Measurements from ENCODE around the gene MANSC1.
A peak's percentile ranks its signal among the peaks of the same experiment; 100 is the strongest.
"Not testable (repeated sequence)": the region's sequence is repeated elsewhere in the genome, so short reads cannot be mapped to it uniquely, and the experiment has no call there.

MANSC1 gene

DNA sequence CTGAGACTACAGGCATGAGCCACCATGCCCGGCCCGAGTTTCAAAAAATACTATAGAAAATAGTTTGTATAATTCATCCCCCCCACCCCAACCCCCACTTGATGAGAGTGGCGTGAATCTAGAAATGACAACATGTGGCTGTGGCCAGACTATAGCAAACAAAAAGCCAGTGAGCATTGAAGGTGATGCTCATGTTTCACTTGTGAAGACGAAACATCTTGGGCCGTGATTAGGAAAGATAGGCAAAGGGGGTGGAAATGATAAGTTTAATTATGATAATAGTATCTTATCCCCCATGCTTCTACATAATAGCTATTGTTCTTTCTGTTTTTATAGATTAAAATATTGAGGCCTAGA is 15.4 kb upstream of the MANSC1 start:
- DNase-seq: no peak

DNA sequence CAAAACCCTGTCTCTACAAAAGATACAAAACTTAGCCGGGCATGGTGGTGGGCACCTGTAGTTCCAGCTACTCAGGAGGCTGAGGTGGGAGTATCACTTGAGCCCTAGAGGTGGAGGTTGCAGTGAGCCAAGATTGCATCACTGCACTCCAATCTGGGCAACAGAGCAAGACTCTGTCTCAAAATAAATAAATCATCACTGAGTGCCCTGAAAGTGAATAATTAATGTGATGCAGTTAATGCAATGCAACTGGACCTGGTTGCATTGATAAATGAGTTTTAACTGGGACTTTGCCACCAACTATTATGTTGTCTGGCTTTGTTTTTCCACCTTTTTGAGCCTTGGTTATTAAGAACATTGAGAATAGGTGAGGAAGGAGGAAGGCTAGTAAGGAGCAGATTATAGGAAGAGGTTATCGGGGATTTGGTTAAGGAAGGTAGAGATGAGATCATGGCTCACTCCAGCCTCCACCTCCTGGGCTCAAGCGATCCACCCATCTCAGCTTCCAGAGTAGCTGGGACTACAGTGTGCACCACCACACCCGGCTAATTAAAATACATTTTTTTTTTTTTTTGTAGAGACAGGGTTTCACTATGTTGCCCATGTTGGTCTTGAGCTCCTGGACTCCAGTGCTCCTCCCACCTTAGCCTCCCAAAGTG is 14.9 kb upstream of the MANSC1 start:
- DNase-seq: no peak

DNA sequence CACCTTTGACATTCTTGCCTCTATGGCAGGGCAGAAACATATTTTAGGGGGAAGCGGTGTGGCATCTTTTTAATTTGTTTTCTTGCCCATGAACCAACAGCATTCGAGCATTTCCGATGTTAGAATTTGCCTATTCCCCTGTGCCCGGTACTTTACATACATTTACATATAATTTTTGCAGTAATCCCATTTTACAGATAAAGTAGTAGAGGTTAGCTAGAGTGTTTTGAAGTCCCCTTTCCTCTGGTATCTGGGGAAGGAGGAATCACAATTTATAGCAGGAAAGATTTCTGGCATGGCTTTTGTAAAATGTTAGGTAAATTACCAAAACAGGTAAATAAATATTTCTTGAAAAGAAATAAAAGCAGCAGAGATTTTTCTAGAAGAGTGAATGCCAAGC is 8.5 kb upstream of the MANSC1 start:
- no peak for DNase-seq

GRCh38 chr12:12357719-12358461 is 7.8 kb upstream of the MANSC1 start:
- DNase-seq: peak; percentile 97

DNA sequence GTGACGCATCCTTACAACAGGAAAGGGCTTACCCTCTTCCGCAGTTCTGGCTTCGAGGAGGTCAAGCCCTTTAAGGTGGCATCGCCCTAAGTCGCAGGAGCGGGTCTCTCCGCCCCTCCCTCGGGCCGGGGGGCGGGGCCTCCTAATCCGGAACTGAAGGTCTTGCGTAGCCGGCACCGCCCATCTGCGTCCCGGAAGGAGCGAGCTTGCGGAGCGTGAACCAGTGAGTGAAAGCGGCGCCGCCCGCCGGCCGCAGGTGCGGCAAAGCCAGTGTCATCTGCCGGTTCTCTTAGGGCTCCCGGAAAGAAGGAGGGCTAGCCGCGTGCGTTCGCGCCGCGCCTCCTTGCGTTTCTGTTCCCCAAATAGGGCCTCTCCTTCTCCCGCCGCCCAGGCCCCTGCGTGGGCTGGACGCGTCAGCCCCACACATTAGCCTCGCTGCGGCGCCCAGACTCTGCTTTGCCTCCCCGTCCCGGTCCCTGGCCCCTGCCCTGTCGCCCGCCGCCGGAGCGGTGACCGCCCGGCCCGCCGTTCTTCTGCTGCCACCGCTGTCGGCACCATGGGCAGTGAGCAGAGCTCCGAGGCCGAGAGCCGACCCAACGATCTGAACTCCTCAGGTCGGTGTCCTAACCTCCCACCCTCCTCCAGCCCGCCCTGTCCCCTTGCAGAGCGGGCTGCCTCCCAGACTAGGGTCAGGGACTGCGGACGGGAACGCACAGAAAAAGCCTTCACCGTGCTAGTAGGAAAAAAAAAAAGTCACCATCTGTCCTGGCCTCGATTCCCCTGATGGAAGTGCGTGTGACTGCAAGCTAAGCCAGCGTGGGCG is 7.1 kb upstream of the MANSC1 start, which contains the start of gene BORCS5:
Gene BORCS5, plus strand, starts transcription at position 183 of the 823 bp plus-strand sequence. Its CDS starts 374 bp downstream, at position 557.
- peak; percentile 96 for DNase-seq

- DNase-seq: no peak
Measured at GRCh38 chr12:12356467-12356895, 6.4 kb upstream of the MANSC1 start.

DNA sequence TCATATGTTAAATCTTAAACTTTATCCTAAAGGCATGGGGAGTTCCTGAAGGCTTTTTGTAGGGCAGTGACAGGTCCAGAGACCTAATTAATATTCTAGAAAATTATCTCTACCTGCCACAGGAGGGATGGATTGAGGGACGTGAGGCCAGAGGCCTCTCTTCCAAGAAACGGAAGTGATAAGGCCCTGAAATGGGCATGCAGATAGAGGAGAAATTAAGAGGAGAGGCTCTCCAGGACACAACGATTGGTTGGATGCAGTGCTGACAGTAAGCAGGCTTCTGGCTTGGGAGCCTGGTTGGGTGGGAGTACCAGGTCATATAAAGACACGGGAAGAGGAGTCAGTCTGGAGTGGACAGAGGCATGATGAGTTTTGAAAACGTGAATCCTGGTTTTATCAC is 3.8 kb upstream of the MANSC1 start:
- DNase-seq: no peak

DNA sequence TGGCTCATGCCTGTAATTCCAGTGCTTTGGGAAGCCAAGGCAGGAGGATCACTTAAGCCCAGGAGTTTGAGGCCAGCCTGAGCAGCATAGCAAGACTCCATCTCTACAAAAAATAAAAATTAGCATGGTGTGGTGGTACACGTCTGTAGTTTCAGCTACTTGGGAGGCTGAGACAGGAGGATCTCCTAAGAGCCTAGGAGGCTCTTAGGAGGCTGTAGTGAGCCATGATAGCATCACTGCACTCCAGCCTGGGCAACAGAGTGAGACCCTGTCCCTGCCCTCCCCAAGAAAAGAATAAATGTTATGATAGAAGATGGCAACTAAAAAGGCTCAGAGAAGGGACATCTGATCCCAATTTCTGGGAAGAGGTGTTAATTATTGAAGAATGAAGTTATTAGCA is 3.2 kb upstream of the MANSC1 start:
- no peak for DNase-seq

GRCh38 chr12:12351468-12352185 is 1.6 kb upstream of the MANSC1 start:
- DNase-seq: not testable (repeated sequence)

GRCh38 chr12:12350868-12351463 is 924 bp upstream of the MANSC1 start:
- no peak for DNase-seq

DNA sequence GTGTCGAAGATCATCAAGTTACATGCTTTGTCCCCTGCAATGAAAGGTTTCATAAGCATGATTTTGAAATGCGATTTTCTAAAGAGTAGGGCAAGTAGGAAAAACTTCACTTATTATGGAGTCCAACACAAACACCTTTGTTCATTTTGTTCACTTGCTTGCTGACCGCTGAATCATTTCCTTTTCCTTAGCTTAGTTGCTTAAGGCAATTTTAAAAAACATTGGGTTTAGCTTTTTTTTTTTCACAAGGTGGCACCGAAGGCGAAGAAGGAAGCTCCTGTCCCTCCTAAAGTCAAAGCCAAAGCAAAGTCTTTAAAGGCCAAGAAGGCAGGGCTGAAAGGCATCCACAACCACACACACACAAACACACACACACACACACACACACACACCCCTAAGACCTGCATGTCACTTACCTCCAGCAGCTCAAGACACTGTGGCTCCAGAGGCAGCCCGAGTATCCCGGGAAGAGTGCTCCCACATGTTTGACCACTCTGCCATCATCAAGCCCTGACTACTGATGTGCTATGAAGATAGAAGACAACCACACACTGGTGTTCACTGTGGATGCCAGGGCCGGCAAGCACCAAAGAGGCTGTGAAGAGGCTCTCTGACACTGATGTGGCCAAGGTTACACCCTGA is 11.4 kb downstream of the MANSC1 start:
- no peak for DNase-seq

- DNase-seq: no peak
Measured at GRCh38 chr12:12336511-12336910, 13.5 kb downstream of the MANSC1 start.

DNA sequence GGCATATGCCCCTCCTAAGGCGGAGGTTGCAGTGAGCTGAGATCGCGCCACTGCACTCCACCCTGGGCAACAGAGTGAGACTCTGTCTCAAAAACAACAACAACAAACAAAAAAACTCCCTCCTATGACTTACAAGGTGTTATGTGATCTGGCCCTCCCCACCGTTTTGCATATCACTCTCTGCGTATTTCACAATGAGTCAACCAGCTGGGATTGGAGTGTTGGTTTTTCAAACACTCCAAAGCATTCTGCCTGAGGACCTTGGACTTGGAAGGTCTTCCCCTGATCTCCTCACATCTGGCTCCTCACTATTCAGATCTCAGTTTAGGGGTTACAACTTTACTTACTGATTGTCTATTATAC is 14.0 kb downstream of the MANSC1 start:
- no peak for DNase-seq

DNA sequence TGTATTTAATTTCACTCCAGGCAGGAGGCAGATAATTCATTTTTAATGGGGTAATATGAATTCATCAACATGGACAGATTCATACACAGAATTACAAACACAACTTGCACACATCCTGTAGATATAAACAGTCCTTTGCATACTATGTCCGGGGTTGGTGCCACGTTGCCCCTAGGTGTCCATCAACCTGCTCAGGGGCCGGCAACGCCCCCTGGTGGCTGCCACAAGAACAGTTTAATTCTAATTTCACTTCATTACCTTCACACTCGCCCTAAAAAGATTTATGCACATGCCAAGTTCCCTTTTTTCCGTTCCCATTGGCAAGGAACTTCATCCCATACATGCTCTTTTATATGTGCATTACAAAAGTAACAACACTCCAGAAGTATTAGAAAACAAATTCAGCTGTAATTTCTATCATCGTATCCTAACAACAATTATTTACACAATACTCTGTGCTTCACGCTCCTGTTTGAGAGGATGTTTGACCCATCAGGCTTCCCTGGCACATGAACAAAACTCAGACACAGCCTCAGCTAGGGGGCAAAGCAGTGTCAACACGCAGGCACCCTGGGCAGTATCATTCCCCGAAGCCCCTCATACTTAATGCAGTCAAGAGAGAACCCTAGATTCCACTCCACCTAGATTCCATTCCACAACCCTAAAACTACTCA is 15.5 kb downstream of the MANSC1 start:
- peak; percentile 63 for DNase-seq

- DNase-seq: no peak
Measured at GRCh38 chr12:12333407-12334366, 16.4 kb downstream of the MANSC1 start.

- no peak for DNase-seq
Measured at GRCh38 chr12:12331896-12332295, 18.1 kb downstream of the MANSC1 start.

GRCh38 chr12:12331244-12331771 is 18.7 kb downstream of the MANSC1 start:
- no peak for DNase-seq

GRCh38 chr12:12327802-12328201 is 22.2 kb downstream of the MANSC1 start:
- DNase-seq: peak; percentile 84

DNA sequence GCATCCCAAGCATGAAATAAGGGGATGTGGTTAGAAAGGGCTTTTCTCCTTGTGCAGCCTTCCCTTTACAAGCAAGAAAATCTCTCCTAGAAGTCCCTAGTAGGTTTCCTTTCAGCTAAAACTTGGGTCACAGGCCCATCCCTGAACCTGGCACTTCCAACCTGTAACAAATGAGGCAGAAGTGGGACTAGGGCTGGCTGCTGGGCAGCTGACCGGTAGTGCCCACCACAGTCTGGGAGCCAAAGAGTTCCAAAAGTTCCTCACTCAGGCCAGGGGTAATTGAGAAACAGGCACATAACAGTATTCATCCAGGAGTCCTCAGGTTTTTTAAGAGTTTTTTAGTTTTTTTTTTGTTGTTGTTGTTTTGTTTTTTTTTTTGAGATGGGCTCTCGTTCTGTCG is 23.8 kb downstream of the MANSC1 start:
- no peak for DNase-seq

DNA sequence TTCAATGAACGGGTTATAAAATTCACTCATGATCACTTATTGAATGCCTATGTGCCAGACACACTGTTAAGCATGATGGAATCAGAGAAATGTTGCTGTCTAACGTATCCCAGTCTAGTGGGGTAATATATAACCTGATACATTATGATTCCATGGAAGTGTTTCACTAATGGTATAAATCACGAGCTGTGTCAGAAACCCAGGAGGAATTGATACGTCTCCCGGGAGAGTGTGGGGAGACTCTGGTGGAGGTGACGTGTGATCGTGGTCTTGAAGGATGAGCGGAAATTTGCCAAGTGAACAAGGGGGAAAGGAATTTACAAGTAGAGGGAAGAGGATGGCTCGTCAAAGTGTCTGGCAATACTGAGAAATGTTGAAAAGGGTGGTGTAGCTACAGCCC is 26.5 kb downstream of the MANSC1 start:
- no peak for DNase-seq
